ENCODE data around the gene CCDC6.

- TF ChIP-seq POLR2A (IDR thresholded peaks at IDR 0.05), result no peak
- TF ChIP-seq POLR2AphosphoS5 (IDR thresholded peaks at IDR 0.05; ENCODE audit: insufficient read depth in 1 of 2, low read depth in 1 of 2), result no peak
- TF ChIP-seq CTCF (IDR thresholded peaks at IDR 0.05), result no peak
Observed at GRCh38 chr10:59833810-59834209, 72.5 kb downstream of the CCDC6 start.

All from vagina (tissue), 2 donors.